ENCODE results near the gene DOK7. TPM values are rescaled to one million over a fixed set of nuclear protein-coding genes. Genes with fewer than 3 reads are reported as not detected.

The DOK7 gene
- total RNA-seq, 2 experiments from 2014 or later = not detected

GRCh38 chr4:3495204-3495975 lies 32.3 kb downstream of the DOK7 start:
- no peaks in the 10 kb centered on the region for H3K36me3 ChIP-seq (ENCODE audit: insufficient read depth, low read length)
- ATAC-seq (ENCODE audit: poor library complexity) = no peak
- no peak for DNase-seq
- no peak overlapping the region for H3K4me3 ChIP-seq (ENCODE audit: low read length)
- peaks cover 15 to 43% of the 10 kb centered on the region in 2 experiments for H3K27me3 ChIP-seq (ENCODE audit: control insufficient read depth in 1 of 2, insufficient read depth in 2 of 2, low read length in 2 of 2)
- peaks cover 0 to 16% of the 10 kb centered on the region in 2 experiments for H3K9me3 ChIP-seq (ENCODE audit: control insufficient read depth in 1 of 2, insufficient read depth in 1 of 2, low read length in 2 of 2)
- no peaks in the 10 kb centered on the region for H3K4me1 ChIP-seq (ENCODE audit: insufficient read depth, low read length)
- intact Hi-C loops (cut with DNase I, micrococcal nuclease) = no loop called here
- no peaks in the 10 kb centered on the region for H3K36me3 Mint-ChIP-seq (ENCODE audit: low read depth)
- ChIA-PET POLR2A (no interaction called here), CTCF (no interaction called here)
- no peak overlapping the region for H3K27ac Mint-ChIP-seq
- H3K9me3 Mint-ChIP-seq = no peaks in the 10 kb centered on the region
- H3K4me1 Mint-ChIP-seq (ENCODE audit: low read depth) = no peaks in the 10 kb centered on the region
- TF ChIP-seq CTCF (IDR thresholded peaks at IDR 0.05) = no peak
- no peak overlapping the region for H3K4me3 Mint-ChIP-seq
- H3K27me3 Mint-ChIP-seq = peaks cover 15% of the 10 kb centered on the region
- no peak overlapping the region for H3K27ac ChIP-seq (ENCODE audit: low read depth in 1 of 2, low read length in 2 of 2)

- Histone ChIP-seq H3K4me3 (ENCODE audit: low read length) (no peak overlapping the region), H3K27me3 (ENCODE audit: control insufficient read depth in 1 of 2, insufficient read depth in 2 of 2, low read length in 2 of 2) (peaks cover 15 to 38% of the 10 kb centered on the region in 2 experiments), H3K27ac (ENCODE audit: low read depth in 1 of 2, low read length in 2 of 2) (no peak overlapping the region), H3K9me3 (ENCODE audit: control insufficient read depth in 1 of 2, insufficient read depth in 1 of 2, low read length in 2 of 2) (peaks cover 0 to 16% of the 10 kb centered on the region in 2 experiments), H3K36me3 (ENCODE audit: insufficient read depth, low read length) (no peaks in the 10 kb centered on the region), H3K4me1 (ENCODE audit: insufficient read depth, low read length) (no peaks in the 10 kb centered on the region)
- no peak overlapping the region for H3K27ac Mint-ChIP-seq
- POLR2A ChIA-PET = no interaction called here
- no peaks in the 10 kb centered on the region for H3K9me3 Mint-ChIP-seq
- H3K27me3 Mint-ChIP-seq = peaks cover 14% of the 10 kb centered on the region
- CTCF ChIA-PET = no interaction called here
- no peaks in the 10 kb centered on the region for H3K4me1 Mint-ChIP-seq (ENCODE audit: low read depth)
- no peak for ATAC-seq (ENCODE audit: poor library complexity)
- no peaks in the 10 kb centered on the region for H3K36me3 Mint-ChIP-seq (ENCODE audit: low read depth)
- H3K4me3 Mint-ChIP-seq = no peak overlapping the region
- intact Hi-C loops (cut with DNase I, micrococcal nuclease) = no loop called here
- no peak for DNase-seq
- no peak for TF ChIP-seq CTCF (IDR thresholded peaks at IDR 0.05)
Measured at GRCh38 chr4:3496021-3496420, 32.9 kb downstream of the DOK7 start.

GRCh38 chr4:3497095-3497494 lies 34.0 kb downstream of the DOK7 start:
- no peak overlapping the region for H3K4me3 ChIP-seq (ENCODE audit: low read length)
- Mint-ChIP-seq H3K27me3 (peaks cover 3% of the 10 kb centered on the region), H3K4me1 (ENCODE audit: low read depth) (no peaks in the 10 kb centered on the region), H3K9me3 (no peaks in the 10 kb centered on the region), H3K4me3 (no peak overlapping the region), H3K27ac (no peak overlapping the region), H3K36me3 (ENCODE audit: low read depth) (peaks cover 6% of the 10 kb centered on the region)
- POLR2A ChIA-PET = no interaction called here
- no peaks in the 10 kb centered on the region for H3K4me1 ChIP-seq (ENCODE audit: insufficient read depth, low read length)
- no peak for TF ChIP-seq CTCF (IDR thresholded peaks at IDR 0.05)
- intact Hi-C loops (cut with DNase I, micrococcal nuclease) = no loop called here
- peaks cover 13 to 33% of the 10 kb centered on the region in 2 experiments for H3K27me3 ChIP-seq (ENCODE audit: control insufficient read depth in 1 of 2, insufficient read depth in 2 of 2, low read length in 2 of 2)
- CTCF ChIA-PET = no interaction called here
- DNase-seq = no peak
- ATAC-seq (ENCODE audit: poor library complexity) = no peak
- H3K9me3 ChIP-seq (ENCODE audit: control insufficient read depth in 1 of 2, insufficient read depth in 1 of 2, low read length in 2 of 2) = peaks cover 0 to 16% of the 10 kb centered on the region in 2 experiments
- no peak overlapping the region for H3K27ac ChIP-seq (ENCODE audit: low read depth in 1 of 2, low read length in 2 of 2)
- peaks cover 5% of the 10 kb centered on the region for H3K36me3 ChIP-seq (ENCODE audit: insufficient read depth, low read length)

Data from CD4-positive, alpha-beta T cell (primary cell).